ENCODE measurements around the gene HK1.

The HK1 gene

GRCh38 chr10:69278446-69278963 lies at the start of gene HK1:
Gene HK1 (plus strand): TSS chr10:69278496.
- TF ChIP-seq CTCF (conservative IDR thresholded peaks at IDR 0.05; ENCODE audit: control insufficient read depth, insufficient read depth, low read depth, low read length) = no peak
- peak; percentile 14 for DNase-seq (ENCODE audit: low read depth)
- H3K4me3 ChIP-seq (ENCODE audit: control insufficient read depth, low read depth, low read length) = no peak within 1 kb of the TSS

GRCh38 chr10:69229616-69229916 lies 48.7 kb upstream of the HK1 start:
- no peak for TF ChIP-seq CTCF (conservative IDR thresholded peaks at IDR 0.05; ENCODE audit: control insufficient read depth, insufficient read depth, low read depth, low read length)
- no peak for DNase-seq (ENCODE audit: low read depth)
- no peak overlapping the region for H3K4me3 ChIP-seq (ENCODE audit: control insufficient read depth, low read depth, low read length)

GRCh38 chr10:69230128-69230527 lies 48.2 kb upstream of the HK1 start:
- TF ChIP-seq CTCF (conservative IDR thresholded peaks at IDR 0.05; ENCODE audit: control insufficient read depth, insufficient read depth, low read depth, low read length) = no peak
- DNase-seq (ENCODE audit: low read depth) = no peak
- H3K4me3 ChIP-seq (ENCODE audit: control insufficient read depth, low read depth, low read length) = no peak overlapping the region

GRCh38 chr10:69232252-69232651 lies 46.0 kb upstream of the HK1 start:
- DNase-seq (ENCODE audit: low read depth) = peak; percentile 67
- H3K4me3 ChIP-seq (ENCODE audit: control insufficient read depth, low read depth, low read length) = no peak overlapping the region
- TF ChIP-seq CTCF (conservative IDR thresholded peaks at IDR 0.05; ENCODE audit: control insufficient read depth, insufficient read depth, low read depth, low read length) = no peak

- DNase-seq (ENCODE audit: low read depth) = peak; percentile 10
- TF ChIP-seq CTCF (conservative IDR thresholded peaks at IDR 0.05; ENCODE audit: control insufficient read depth, insufficient read depth, low read depth, low read length) = no peak
- no peak overlapping the region for H3K4me3 ChIP-seq (ENCODE audit: control insufficient read depth, low read depth, low read length)
Measured at GRCh38 chr10:69232736-69233480, 45.4 kb upstream of the HK1 start.

GRCh38 chr10:69234447-69234846 lies 43.8 kb upstream of the HK1 start:
- DNase-seq (ENCODE audit: low read depth) = no peak
- no peak for TF ChIP-seq CTCF (conservative IDR thresholded peaks at IDR 0.05; ENCODE audit: control insufficient read depth, insufficient read depth, low read depth, low read length)
- H3K4me3 ChIP-seq (ENCODE audit: control insufficient read depth, low read depth, low read length) = no peak overlapping the region
